HepG2 (cell line): ENCODE results near the gene FAM20A. TPM values are rescaled to one million over a fixed set of nuclear protein-coding genes. Genes with fewer than 3 reads are reported as not detected.

ENCODE experiments used
- ATAC-seq: fragments of 200-7000 bp; cut with Tn5 transposase; 3 replicates; pipeline ENCODE4 v1.9.1; 2020; ENCODE audit warnings: mild to moderate bottlenecking, moderate library complexity
- BruUV-seq: library from RNA; stranded (reverse); fragments of 400-500 nt; replicated peaks from 2 replicates; lab custom pipeline; 2021; lab: Mats Ljungman, UMichigan
- CTCF ChIA-PET: fragments of 300-600 bp; formaldehyde crosslinking; extraction: SDS; loops from one replicate; lab custom pipeline; 2021; ENCODE audit warnings: low total read pairs, inconsistent platforms, low intra/inter-chr PET ratio; lab: Yijun Ruan, JAX
- POLR2A ChIA-PET: fragments of 350-600 bp; sonication (Branson Sonifier 250); formaldehyde crosslinking; loops from one replicate; lab custom pipeline; 2020; ENCODE audit warnings: antibody characterized with exemption, inconsistent platforms; lab: Yijun Ruan, JAX
- DNase-seq: peaks from one replicate; pipeline ENCODE4 v3.0.0-alpha.2; 2015; ENCODE audit warnings: low spot score
- FAIRE-seq: peaks from 3 replicates; lab custom pipeline; 2011; peaks lifted over from hg19 to GRCh38; lab: Jason Lieb, UNC
- H2AFZ ChIP-seq: one replicate; pipeline ENCODE4 v1.6.1; 2011; ENCODE audit warnings: low read length, inconsistent platforms
- H3K27ac ChIP-seq: fragments of 300-600 bp; 3 replicates; pipeline ENCODE4 v1.8.0; 2011; ENCODE audit warnings: mixed run types, mild to moderate bottlenecking, mixed read lengths, low read length, inconsistent platforms; ENCODE audit not compliant: insufficient read depth; ENCODE audit errors: extremely low read length
- H3K27me3 ChIP-seq, 2 experiments: fragments of 200-600 bp in 1 of 2; 2 replicates in 1 of 2; 3 replicates in 1 of 2; pipeline versions ENCODE4 v1.6.0 to v1.8.0; 2011; ENCODE audit warnings: low read length in 2 of 2, mild to moderate bottlenecking in 2 of 2, moderate library complexity in 2 of 2, inconsistent platforms in 1 of 2; ENCODE audit not compliant: insufficient read depth in 2 of 2, control insufficient read depth in 1 of 2
- H3K36me3 ChIP-seq, 2 experiments: fragments of 200-600 bp in 1 of 2; replicated peaks in 1 of 2; 2 replicates in 1 of 2; 3 replicates in 1 of 2; pipeline versions ENCODE4 v1.5.1 to v1.8.0; 2011; ENCODE audit warnings: low read length in 2 of 2, inconsistent platforms in 1 of 2; ENCODE audit not compliant: insufficient read depth in 2 of 2, control insufficient read depth in 1 of 2
- H3K4me1 ChIP-seq: 2 replicates; pipeline ENCODE4 v1.5.1; 2012; ENCODE audit warnings: low read length, inconsistent platforms; ENCODE audit not compliant: insufficient read depth
- H3K4me2 ChIP-seq: 2 replicates; pipeline ENCODE4 v1.6.0; 2011; ENCODE audit warnings: low read depth, low read length, inconsistent platforms
- H3K4me3 ChIP-seq, 3 experiments: fragments of 200-600 bp in 1 of 3; sonication (generic), shearing (Covaris generic) in 1 of 3; replicated peaks in 1 of 3; 2 replicates each; pipeline ENCODE4 v1.5.1; 2011 to 2016; ENCODE audit warnings: low read length in 3 of 3, inconsistent platforms in 2 of 3, low read depth in 2 of 3, mild to moderate bottlenecking in 2 of 3, control low read depth in 1 of 3, mixed read lengths in 1 of 3; ENCODE audit not compliant: insufficient read depth in 1 of 3
- H3K79me2 ChIP-seq: one replicate; pipeline ENCODE4 v1.6.1; 2011; ENCODE audit warnings: low read length, inconsistent platforms; ENCODE audit not compliant: insufficient read depth
- H3K9ac ChIP-seq: 2 replicates; pipeline ENCODE4 v1.6.0; 2011; ENCODE audit warnings: mild to moderate bottlenecking, low read depth, low read length, inconsistent platforms; ENCODE audit not compliant: insufficient read depth
- H3K9me3 ChIP-seq: 2 replicates; pipeline ENCODE4 v1.5.1; 2012; ENCODE audit warnings: mild to moderate bottlenecking, low read length
- H4K20me1 ChIP-seq: 2 replicates; pipeline ENCODE4 v1.6.0; 2011; ENCODE audit warnings: inconsistent platforms, mild to moderate bottlenecking, low read length, moderate library complexity; ENCODE audit not compliant: insufficient read depth
- CHCHD3 ChIP-seq: sonication (generic); formaldehyde crosslinking; IDR thresholded peaks from 2 replicates; pipeline ENCODE4 v1.8.0; 2022; ENCODE audit warnings: mild to moderate bottlenecking, missing genetic modification reagents, moderate library complexity
- DDIT3 ChIP-seq: sonication (generic); formaldehyde crosslinking; IDR thresholded peaks from 2 replicates; pipeline ENCODE4 v1.4.0; 2020; ENCODE audit warnings: mild to moderate bottlenecking, missing genetic modification reagents
- GTF2F1 ChIP-seq: fragments of 150-350 bp; IDR thresholded peaks from 2 replicates; pipeline ENCODE4 v1.6.1; 2014; ENCODE audit warnings: low read length
- HNRNPH1 ChIP-seq: fragments of 200-400 bp; formaldehyde crosslinking; optimal IDR thresholded peaks from 2 replicates; pipeline ENCODE3; 2017; ENCODE audit warnings: mild to moderate bottlenecking, low read depth, low read length
- IRF1 ChIP-seq: sonication (generic); formaldehyde crosslinking; IDR thresholded peaks from 2 replicates; pipeline ENCODE4 v1.4.0; 2020; ENCODE audit warnings: low read depth, mild to moderate bottlenecking, missing genetic modification reagents
- MEIS1 ChIP-seq: sonication (generic); formaldehyde crosslinking; IDR thresholded peaks from 2 replicates; pipeline ENCODE4 v1.9.0; 2021; ENCODE audit warnings: mild to moderate bottlenecking, missing genetic modification reagents, moderate library complexity, borderline replicate concordance
- RORA ChIP-seq: sonication (generic); formaldehyde crosslinking; IDR thresholded peaks from 2 replicates; pipeline ENCODE4 v1.5.0; 2020; ENCODE audit warnings: mild to moderate bottlenecking, missing genetic modification reagents, moderate library complexity
- SMAD3 ChIP-seq: sonication (generic); formaldehyde crosslinking; IDR thresholded peaks from 2 replicates; pipeline ENCODE4 v1.4.0; 2020; ENCODE audit warnings: missing genetic modification reagents
- ZNF121 ChIP-seq: sonication (generic); formaldehyde crosslinking; IDR thresholded peaks from 2 replicates; pipeline ENCODE4 v1.5.0; 2020; ENCODE audit warnings: mild to moderate bottlenecking, missing genetic modification reagents
- ZNF276 ChIP-seq: sonication (generic); formaldehyde crosslinking; IDR thresholded peaks from 2 replicates; pipeline ENCODE4 v1.4.0; 2020; ENCODE audit warnings: mild to moderate bottlenecking, low read depth, missing genetic modification reagents
- ZNF362 ChIP-seq: sonication (generic); formaldehyde crosslinking; IDR thresholded peaks from 2 replicates; pipeline ENCODE4 v1.4.0; 2020; ENCODE audit warnings: missing genetic modification reagents, mild to moderate bottlenecking, borderline replicate concordance
- ZNF484 ChIP-seq: sonication (generic); formaldehyde crosslinking; IDR thresholded peaks from 2 replicates; pipeline ENCODE4 v1.5.1; 2020; ENCODE audit warnings: mild to moderate bottlenecking, low read depth, missing genetic modification reagents, borderline replicate concordance
- ZNF776 ChIP-seq: sonication (generic); formaldehyde crosslinking; IDR thresholded peaks from 2 replicates; pipeline ENCODE4 v1.4.0; 2020; ENCODE audit warnings: mild to moderate bottlenecking, missing genetic modification reagents
- WGBS: methylation state at CpG from one replicate; pipeline ENCODE4 v1.1.6; 2017; ENCODE audit warnings: low lambda C conversion rate; 5-methylcytosine and 5-hydroxymethylcytosine counted together
- in situ Hi-C: cut with HindIII; loops from 2 replicates; pipeline ENCODE4 v1.10.0; 2017; ENCODE audit warnings: low pct_unique_long_range_greater_than_20kb; ENCODE audit not compliant: extremely low pct_ligation_motif_present
- intact Hi-C: fragments of 100-400 bp; cut with micrococcal nuclease; formaldehyde crosslinking; loops from one replicate; pipeline ENCODE4 v1.10.0; 2022; ENCODE audit not compliant: unreplicated experiment
- polyA plus RNA-seq, 8 experiments: library from polyadenylated mRNA; depleted of rRNA in 3 of 8; stranded (reverse) in 7 of 8; unstranded in 1 of 8; fragments of >200 nt; fragmentation: Illumina TruSeq in 4 of 8; extraction: Trizol in 4 of 8; gene quantifications; 2 replicates each; pipeline versions ENCODE4 v1.2.1 to v1.2.3, GENCODE V29; 2011 to 2016; ENCODE audit warnings: low read depth in 4 of 8, missing spikeins in 1 of 8, mixed read lengths in 1 of 8; ENCODE audit not compliant: insufficient read depth in 1 of 8
- total RNA-seq, 5 experiments: library from RNA; depleted of rRNA; stranded (reverse); fragments of >200 nt; fragmentation: Illumina TruSeq; extraction: Trizol; gene quantifications; 2 replicates each; pipeline ENCODE4 v1.2.3, GENCODE V29; 2016; ENCODE audit warnings: low read depth in 1 of 5

Gene FAM20A
- total and polyA plus RNA-seq, 2 of the 13 experiments (the other 11 are each of a cell fraction or from before 2014, with no cell fraction given), result 9.3 to 20.7 TPM

- no peak overlapping the region for H3K9ac ChIP-seq
- H3K27me3 ChIP-seq, result no peaks in the 10 kb centered on the region
- ATAC-seq (no peak), DNase-seq (no peak), FAIRE-seq (no peak)
- CTCF ChIA-PET, result no interaction called here
- no peak overlapping the region for H3K4me2 ChIP-seq
- H3K79me2 ChIP-seq, result no peaks in the 10 kb centered on the region
- no peak overlapping the region for H3K4me3 ChIP-seq
- WGBS, result 91% methylated on average over 3 of the region's 3 CpGs
- H4K20me1 ChIP-seq, result no peaks in the 10 kb centered on the region
- H3K27ac ChIP-seq, result no peak overlapping the region
- BruUV-seq, result no TSS peak
- H3K9me3 ChIP-seq, result no peaks in the 10 kb centered on the region
- in situ Hi-C loops (no loop called here), intact Hi-C loops (loop anchor here (5.0 kb wide), 1 partner anchor 714 kb away; no protein-coding TSS in a partner anchor)
- H3K4me1 ChIP-seq, result peaks cover 18% of the 10 kb centered on the region
- peaks cover 25 to 68% of the 10 kb centered on the region in 2 experiments for H3K36me3 ChIP-seq
- H2AFZ ChIP-seq, result no peak overlapping the region
- no peak for TF ChIP-seq RORA (CRISPR knock-in tag)
- TF ChIP-seq ZNF484, result no peak
- no peak for TF ChIP-seq SMAD3 (CRISPR knock-in tag)
- TF ChIP-seq ZNF121, result no peak
- TF ChIP-seq DDIT3 (CRISPR knock-in tag), result no peak
- TF ChIP-seq HNRNPH1, result no peak
- no peak for TF ChIP-seq ZNF362 (CRISPR knock-in tag)
- TF ChIP-seq ZNF276 (CRISPR knock-in tag), result no peak
- TF ChIP-seq MEIS1, result no peak
- no peak for TF ChIP-seq CHCHD3 (CRISPR knock-in tag)
- TF ChIP-seq GTF2F1, result no peak
- TF ChIP-seq ZNF776, result no peak
- TF ChIP-seq IRF1 (CRISPR knock-in tag), result no peak
- POLR2A ChIA-PET, result no interaction called here
These were observed 68.3 kb downstream of the FAM20A start for GRCh38 chr17:68532826-68533225.
